CD14-positive monocyte (primary cell): ENCODE data around the gene KCNK6. TPM values are rescaled to one million over a fixed set of nuclear protein-coding genes. Genes with fewer than 3 reads are reported as not detected.
A peak's percentile ranks its signal among the peaks of the same experiment; 100 is the strongest.

Experiments used
- DNase-seq, 3 donors: peaks; one replicate each; pipeline ENCODE4 v3.0.0-alpha.2; 2011 to 2022
- H2AFZ ChIP-seq: 2 replicates; pipeline ENCODE4 v1.6.0; 2012; ENCODE audit warnings: mild to moderate bottlenecking, low read depth, low read length, inconsistent platforms; ENCODE audit not compliant: insufficient read depth, poor library complexity, severe bottlenecking
- H3K27ac ChIP-seq, 2 donors: 1 replicate in 1 of 2; 2 replicates in 1 of 2; pipeline ENCODE4 v1.5.1; 2012 to 2013; ENCODE audit warnings: low read length in 2 of 2, control low read depth in 1 of 2, inconsistent platforms in 1 of 2, low read depth in 1 of 2, mild to moderate bottlenecking in 1 of 2
- H3K27me3 ChIP-seq, 2 donors: one replicate each; pipeline versions ENCODE4 v1.6.0 to v1.6.1; 2011 to 2013; ENCODE audit warnings: low read length in 2 of 2; ENCODE audit not compliant: control insufficient read depth in 2 of 2, insufficient read depth in 2 of 2
- H3K36me3 ChIP-seq, 2 donors: replicated peaks in 1 of 2; 1 replicate in 1 of 2; 2 replicates in 1 of 2; pipeline versions ENCODE4 v1.5.1 to v1.6.1; 2012 to 2013; ENCODE audit warnings: low read length in 2 of 2, control low read depth in 1 of 2, inconsistent platforms in 1 of 2, mild to moderate bottlenecking in 1 of 2; ENCODE audit not compliant: insufficient read depth in 2 of 2, control insufficient read depth in 1 of 2
- H3K4me1 ChIP-seq, 2 donors: 1 replicate in 1 of 2; 2 replicates in 1 of 2; pipeline versions ENCODE4 v1.5.1 to v1.6.1; 2012 to 2013; ENCODE audit warnings: low read length in 2 of 2, control low read depth in 1 of 2, inconsistent platforms in 1 of 2, mild to moderate bottlenecking in 1 of 2, moderate library complexity in 1 of 2; ENCODE audit not compliant: insufficient read depth in 2 of 2, control insufficient read depth in 1 of 2
- H3K4me2 ChIP-seq: replicated peaks from 2 replicates; pipeline ENCODE3; 2012; ENCODE audit warnings: low read length, moderate library complexity, mild to moderate bottlenecking; ENCODE audit not compliant: poor library complexity, severe bottlenecking; ENCODE audit errors: extremely low read depth
- H3K4me3 ChIP-seq, 3 experiments: fragments of 200-600 bp in 1 of 3; sonication (generic) in 1 of 3; replicated peaks in 1 of 3; 1 replicate in 2 of 3; 2 replicates in 1 of 3; pipeline ENCODE4 v1.5.1; 2011 to 2013; ENCODE audit warnings: low read length in 3 of 3, mild to moderate bottlenecking in 3 of 3, control low read depth in 2 of 3, low read depth in 2 of 3, inconsistent platforms in 1 of 3, moderate library complexity in 1 of 3
- H3K79me2 ChIP-seq: 2 replicates; pipeline ENCODE4 v1.6.0; 2012; ENCODE audit warnings: mild to moderate bottlenecking, control low read depth, inconsistent platforms, low read length, moderate library complexity; ENCODE audit not compliant: insufficient read depth
- H3K9ac ChIP-seq: 2 replicates; pipeline ENCODE4 v1.6.0; 2017; ENCODE audit warnings: low read length, mild to moderate bottlenecking; ENCODE audit not compliant: insufficient read depth, poor library complexity, severe bottlenecking
- H3K9me3 ChIP-seq, 2 donors: replicated peaks in 1 of 2; 1 replicate in 1 of 2; 2 replicates in 1 of 2; pipeline versions ENCODE4 v1.5.1 to v1.6.1; 2012 to 2013; ENCODE audit warnings: low read length in 2 of 2, control low read depth in 1 of 2; ENCODE audit not compliant: control insufficient read depth in 1 of 2, insufficient read depth in 1 of 2
- H4K20me1 ChIP-seq: 2 replicates; pipeline ENCODE4 v1.6.0; 2012; ENCODE audit warnings: mild to moderate bottlenecking, low read length, control low read depth, moderate library complexity; ENCODE audit not compliant: insufficient read depth
- H3K27ac Mint-ChIP-seq, 7 donors: one replicate each; pipeline ENCODE4 v1.8.0; 2020; ENCODE audit warnings: mild to moderate bottlenecking in 7 of 7, mixed read lengths in 7 of 7, moderate library complexity in 6 of 7, inconsistent platforms in 2 of 7
- H3K27me3 Mint-ChIP-seq, 3 donors: one replicate each; pipeline ENCODE4 v1.8.0; 2021 to 2022; ENCODE audit warnings: low read depth in 3 of 3, mild to moderate bottlenecking in 3 of 3, mixed read lengths in 3 of 3, moderate library complexity in 3 of 3, inconsistent platforms in 1 of 3
- H3K36me3 Mint-ChIP-seq, 2 donors: one replicate each; pipeline ENCODE4 v1.8.0; 2020; ENCODE audit warnings: mixed read lengths in 2 of 2, inconsistent platforms in 1 of 2, mild to moderate bottlenecking in 1 of 2
- H3K4me1 Mint-ChIP-seq: one replicate; pipeline ENCODE4 v1.8.0; 2020; ENCODE audit warnings: mild to moderate bottlenecking, mixed read lengths
- H3K4me3 Mint-ChIP-seq, 2 donors: one replicate each; pipeline ENCODE4 v1.8.0; 2020; ENCODE audit warnings: mild to moderate bottlenecking in 2 of 2, mixed read lengths in 2 of 2, moderate library complexity in 1 of 2
- H3K9me3 Mint-ChIP-seq, 7 donors: one replicate each; pipeline ENCODE4 v1.8.0; 2020 to 2022; ENCODE audit warnings: mixed read lengths in 7 of 7, mild to moderate bottlenecking in 6 of 7, moderate library complexity in 6 of 7, inconsistent platforms in 2 of 7
- WGBS: methylation state at CpG from one replicate; pipeline ENCODE4 v1.1.5; 2013; ENCODE audit warnings: missing lambda C conversion rate; ENCODE audit not compliant: insufficient coverage; 5-methylcytosine and 5-hydroxymethylcytosine counted together
- intact Hi-C, 2 donors: fragments of 100-400 bp; cut with micrococcal nuclease; formaldehyde crosslinking; loops; one replicate each; pipeline versions ENCODE4 v1.15.0 to v1.15.1; 2023
- polyA plus RNA-seq, 3 donors: library from polyadenylated mRNA; depleted of rRNA in 1 of 3; unstranded in 2 of 3; stranded (reverse) in 1 of 3; fragments of 300-500 nt in 2 of 3; fragments of >200 nt in 1 of 3; fragmentation: Illumina TruSeq in 2 of 3; gene quantifications; 1 replicate in 2 of 3; 2 replicates in 1 of 3; pipeline ENCODE4 v1.2.3, GENCODE V29; 2012 to 2021
- TF ChIP-seq, protein P1 (sequence below): fragments of 200-600 bp; IDR thresholded peaks from one replicate; pipeline ENCODE4 v1.8.0; 2022; ENCODE audit warnings: antibody characterized with exemption, mild to moderate bottlenecking

Gene KCNK6
- polyA plus RNA-seq, 3 donors: 7.3 to 21.5 (median 8.7) TPM

DNA sequence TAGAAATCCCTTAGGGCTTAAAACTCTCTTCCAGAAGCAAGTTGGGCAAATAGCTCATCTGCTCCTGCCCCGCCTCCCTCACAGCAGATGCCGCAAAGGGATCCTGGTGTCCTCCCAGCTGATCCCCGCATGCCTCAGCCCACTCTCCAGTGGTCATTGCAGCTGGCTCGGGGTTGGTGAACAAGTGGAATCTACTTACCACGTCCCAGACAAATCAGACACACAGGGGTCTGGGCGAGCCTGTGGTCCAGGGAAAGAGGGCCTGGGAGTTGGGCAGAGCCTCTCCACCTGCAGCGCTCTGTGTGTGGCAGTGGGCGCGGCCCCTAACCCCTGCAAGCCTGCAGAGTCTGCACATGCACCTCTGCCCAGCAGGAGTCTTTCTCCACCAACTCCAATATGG, 26.4 kb upstream of the KCNK6 start:
- Mint-ChIP-seq H3K36me3 (peaks cover 41 to 51% of the 10 kb centered on the region in 2 donors), H3K9me3 (peaks cover 0 to 2% (median 0%) of the 10 kb centered on the region in 7 donors), H3K27ac (no peak overlapping the region), H3K4me1 (peaks cover 8% of the 10 kb centered on the region), H3K4me3 (no peak overlapping the region), H3K27me3 (peaks cover 0 to 9% (median 7%) of the 10 kb centered on the region in 3 donors)
- TF ChIP-seq, protein P1, sequence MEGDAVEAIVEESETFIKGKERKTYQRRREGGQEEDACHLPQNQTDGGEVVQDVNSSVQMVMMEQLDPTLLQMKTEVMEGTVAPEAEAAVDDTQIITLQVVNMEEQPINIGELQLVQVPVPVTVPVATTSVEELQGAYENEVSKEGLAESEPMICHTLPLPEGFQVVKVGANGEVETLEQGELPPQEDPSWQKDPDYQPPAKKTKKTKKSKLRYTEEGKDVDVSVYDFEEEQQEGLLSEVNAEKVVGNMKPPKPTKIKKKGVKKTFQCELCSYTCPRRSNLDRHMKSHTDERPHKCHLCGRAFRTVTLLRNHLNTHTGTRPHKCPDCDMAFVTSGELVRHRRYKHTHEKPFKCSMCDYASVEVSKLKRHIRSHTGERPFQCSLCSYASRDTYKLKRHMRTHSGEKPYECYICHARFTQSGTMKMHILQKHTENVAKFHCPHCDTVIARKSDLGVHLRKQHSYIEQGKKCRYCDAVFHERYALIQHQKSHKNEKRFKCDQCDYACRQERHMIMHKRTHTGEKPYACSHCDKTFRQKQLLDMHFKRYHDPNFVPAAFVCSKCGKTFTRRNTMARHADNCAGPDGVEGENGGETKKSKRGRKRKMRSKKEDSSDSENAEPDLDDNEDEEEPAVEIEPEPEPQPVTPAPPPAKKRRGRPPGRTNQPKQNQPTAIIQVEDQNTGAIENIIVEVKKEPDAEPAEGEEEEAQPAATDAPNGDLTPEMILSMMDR: no peak
- no peak for DNase-seq
- Histone ChIP-seq H3K9me3 (no peaks in the 10 kb centered on the region), H3K4me2 (no peak overlapping the region), H3K27me3 (no peaks in the 10 kb centered on the region), H3K4me1 (peaks cover 9 to 13% of the 10 kb centered on the region in 2 donors), H3K36me3 (peaks cover 28 to 41% of the 10 kb centered on the region in 2 donors), H4K20me1 (no peaks in the 10 kb centered on the region), H3K27ac (no peak overlapping the region), H3K9ac (no peak overlapping the region), H2AFZ (no peak overlapping the region), H3K4me3 (no peak overlapping the region), H3K79me2 (no peaks in the 10 kb centered on the region)
- 96% methylated on average over 5 of the region's 9 CpGs for WGBS
- intact Hi-C loops: no loop called here

DNA sequence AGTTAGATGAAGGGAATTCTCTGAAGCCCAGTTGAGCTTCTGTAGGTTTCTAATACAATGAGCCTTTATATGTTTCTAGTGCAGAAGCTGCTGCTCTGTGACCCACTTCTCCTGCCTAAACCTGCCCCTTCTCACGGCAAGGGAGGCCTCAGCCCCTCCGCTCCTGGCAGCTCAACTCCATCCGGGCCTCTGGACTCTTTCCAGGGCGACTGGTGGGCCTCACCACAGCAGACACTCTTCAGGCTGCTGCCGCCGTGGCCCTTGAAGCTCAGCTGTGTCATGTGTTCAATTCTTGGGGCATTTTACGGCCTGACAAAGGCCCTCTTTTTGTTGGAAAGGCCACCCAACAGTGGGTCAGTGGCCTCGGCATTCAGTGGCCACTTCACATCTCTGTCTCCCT, 25.6 kb upstream of the KCNK6 start:
- Mint-ChIP-seq H3K27me3 (peaks cover under 1 to 14% (median 8%) of the 10 kb centered on the region in 3 donors), H3K36me3 (peaks cover 38 to 46% of the 10 kb centered on the region in 2 donors), H3K4me1 (peaks cover under 1% of the 10 kb centered on the region), H3K9me3 (peaks cover 0 to 2% (median 0%) of the 10 kb centered on the region in 7 donors), H3K4me3 (no peak overlapping the region), H3K27ac (peak overlapping the region in 1 of 7 donors; percentile 68)
- Histone ChIP-seq H3K9ac (no peak overlapping the region), H3K4me3 (no peak overlapping the region), H4K20me1 (no peaks in the 10 kb centered on the region), H3K79me2 (no peaks in the 10 kb centered on the region), H3K27me3 (no peaks in the 10 kb centered on the region), H3K4me2 (no peak overlapping the region), H3K9me3 (no peaks in the 10 kb centered on the region), H3K36me3 (peaks cover 25 to 41% of the 10 kb centered on the region in 2 donors), H3K4me1 (peaks cover under 1 to 5% of the 10 kb centered on the region in 2 donors), H3K27ac (no peak overlapping the region), H2AFZ (no peak overlapping the region)
- intact Hi-C loops: no loop called here
- no peak for DNase-seq
- TF ChIP-seq, protein P1: no peak
- WGBS: 90% methylated on average over 7 of the region's 8 CpGs
